Measurements from ENCODE around the gene SLC2A4.
A peak's percentile ranks its signal among the peaks of the same experiment; 100 is the strongest.

Gene SLC2A4
- long read RNA-seq = 0 reads

DNA sequence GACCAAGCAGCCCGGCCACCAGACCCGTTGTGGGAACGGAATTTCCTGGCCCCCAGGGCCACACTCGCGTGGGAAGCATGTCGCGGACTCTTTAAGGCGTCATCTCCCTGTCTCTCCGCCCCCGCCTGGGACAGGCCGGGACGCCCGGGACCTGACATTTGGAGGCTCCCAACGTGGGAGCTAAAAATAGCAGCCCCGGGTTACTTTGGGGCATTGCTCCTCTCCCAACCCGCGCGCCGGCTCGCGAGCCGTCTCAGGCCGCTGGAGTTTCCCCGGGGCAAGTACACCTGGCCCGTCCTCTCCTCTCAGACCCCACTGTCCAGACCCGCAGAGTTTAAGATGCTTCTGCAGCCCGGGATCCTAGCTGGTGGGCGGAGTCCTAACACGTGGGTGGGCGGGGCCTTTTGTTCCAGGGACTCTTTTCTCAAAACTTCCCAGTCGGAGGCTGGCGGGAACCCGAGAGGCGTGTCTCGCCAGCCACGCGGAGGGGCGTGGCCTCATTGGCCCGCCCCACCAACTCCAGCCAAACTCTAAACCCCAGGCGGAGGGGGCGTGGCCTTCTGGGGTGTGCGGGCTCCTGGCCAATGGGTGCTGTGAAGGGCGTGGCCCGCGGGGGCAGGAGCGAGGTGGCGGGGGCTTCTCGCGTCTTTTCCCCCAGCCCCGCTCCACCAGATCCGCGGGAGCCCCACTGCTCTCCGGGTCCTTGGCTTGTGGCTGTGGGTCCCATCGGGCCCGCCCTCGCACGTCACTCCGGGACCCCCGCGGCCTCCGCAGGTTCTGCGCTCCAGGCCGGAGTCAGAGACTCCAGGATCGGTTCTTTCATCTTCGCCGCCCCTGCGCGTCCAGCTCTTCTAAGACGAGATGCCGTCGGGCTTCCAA, at the start of gene SLC2A4:
TSS of gene SLC2A4 (plus strand) at position 645 of the 879 bp plus-strand sequence. CDS start at position 862, 217 bp downstream.
- no peak within 1 kb of the TSS for H3K27ac ChIP-seq (replicated peaks)
- no peaks in the 10 kb centered on the region for H3K27me3 ChIP-seq (ENCODE audit: insufficient read depth, poor library complexity, severe bottlenecking)
- H3K4me3 ChIP-seq (replicated peaks; ENCODE audit: insufficient read depth, low read length) = peak within 1 kb of the TSS; percentile 29
- TF ChIP-seq SPI1 (IDR thresholded peaks at IDR 0.05; ENCODE audit: borderline replicate concordance, low read depth) = no peak
- TF ChIP-seq, protein P1, sequence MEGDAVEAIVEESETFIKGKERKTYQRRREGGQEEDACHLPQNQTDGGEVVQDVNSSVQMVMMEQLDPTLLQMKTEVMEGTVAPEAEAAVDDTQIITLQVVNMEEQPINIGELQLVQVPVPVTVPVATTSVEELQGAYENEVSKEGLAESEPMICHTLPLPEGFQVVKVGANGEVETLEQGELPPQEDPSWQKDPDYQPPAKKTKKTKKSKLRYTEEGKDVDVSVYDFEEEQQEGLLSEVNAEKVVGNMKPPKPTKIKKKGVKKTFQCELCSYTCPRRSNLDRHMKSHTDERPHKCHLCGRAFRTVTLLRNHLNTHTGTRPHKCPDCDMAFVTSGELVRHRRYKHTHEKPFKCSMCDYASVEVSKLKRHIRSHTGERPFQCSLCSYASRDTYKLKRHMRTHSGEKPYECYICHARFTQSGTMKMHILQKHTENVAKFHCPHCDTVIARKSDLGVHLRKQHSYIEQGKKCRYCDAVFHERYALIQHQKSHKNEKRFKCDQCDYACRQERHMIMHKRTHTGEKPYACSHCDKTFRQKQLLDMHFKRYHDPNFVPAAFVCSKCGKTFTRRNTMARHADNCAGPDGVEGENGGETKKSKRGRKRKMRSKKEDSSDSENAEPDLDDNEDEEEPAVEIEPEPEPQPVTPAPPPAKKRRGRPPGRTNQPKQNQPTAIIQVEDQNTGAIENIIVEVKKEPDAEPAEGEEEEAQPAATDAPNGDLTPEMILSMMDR (IDR thresholded peaks at IDR 0.05; ENCODE audit: insufficient read depth, low read length) = no peak
- TF ChIP-seq POLR2AphosphoS5 (IDR thresholded peaks at IDR 0.05; ENCODE audit: low read depth) = no peak
- TF ChIP-seq REST (IDR thresholded peaks at IDR 0.05; ENCODE audit: insufficient replicate concordance, low read depth) = no peak
- peak; percentile 67 to 81 for DNase-seq (ENCODE audit: low read depth in 1 of 2, low spot score in 1 of 2)

DNA sequence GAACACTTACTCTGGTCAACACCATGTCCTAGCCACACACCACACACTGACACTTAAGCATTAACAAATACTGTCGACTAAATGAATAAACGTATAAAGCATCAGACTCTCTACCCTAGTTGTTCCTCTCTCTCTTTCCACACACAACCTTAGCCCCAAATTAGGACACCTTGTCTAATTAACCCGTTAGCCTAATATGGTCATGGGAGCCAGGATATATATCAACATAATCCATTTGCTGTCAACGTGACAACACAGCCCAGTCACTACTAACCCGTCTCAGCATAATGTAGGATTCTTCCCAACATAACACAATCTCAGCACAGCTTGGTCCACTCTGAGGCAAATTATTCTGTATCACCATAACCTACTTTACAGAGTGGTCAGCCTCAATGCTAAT, 49.4 kb upstream of the SLC2A4 start:
- TF ChIP-seq, protein P1 (IDR thresholded peaks at IDR 0.05; ENCODE audit: insufficient read depth, low read length) = no peak
- Histone ChIP-seq H3K4me3 (replicated peaks; ENCODE audit: insufficient read depth, low read length) (no peak overlapping the region), H3K27me3 (ENCODE audit: insufficient read depth, poor library complexity, severe bottlenecking) (no peaks in the 10 kb centered on the region), H3K27ac (replicated peaks) (no peak overlapping the region)
- no peak for DNase-seq (ENCODE audit: low read depth in 1 of 2, low spot score in 1 of 2)

- Histone ChIP-seq H3K27ac (replicated peaks) (peak overlapping the region; percentile 82), H3K27me3 (ENCODE audit: insufficient read depth, poor library complexity, severe bottlenecking) (no peaks in the 10 kb centered on the region), H3K4me3 (replicated peaks; ENCODE audit: insufficient read depth, low read length) (peak overlapping the region; percentile 68)
- TF ChIP-seq, protein P1 (IDR thresholded peaks at IDR 0.05; ENCODE audit: insufficient read depth, low read length) = no peak
- TF ChIP-seq SPI1 (IDR thresholded peaks at IDR 0.05; ENCODE audit: borderline replicate concordance, low read depth) (no peak), REST (IDR thresholded peaks at IDR 0.05; ENCODE audit: insufficient replicate concordance, low read depth) (no peak), GABPA (IDR thresholded peaks at IDR 0.05; ENCODE audit: low read depth) (no peak), POLR2AphosphoS5 (IDR thresholded peaks at IDR 0.05; ENCODE audit: low read depth) (no peak)
- DNase-seq (ENCODE audit: low read depth in 1 of 2, low spot score in 1 of 2) = no peak
Measured at GRCh38 chr17:7233701-7234082, 47.8 kb upstream of the SLC2A4 start.

Data from HL-60 (cell line).